Smooth muscle cell (in vitro differentiated cells): ENCODE results near the gene CYP2W1. TPM values are rescaled to one million over a fixed set of nuclear protein-coding genes. Genes with fewer than 3 reads are reported as not detected.

Experiments
- DNase-seq: peaks from one replicate; lab custom pipeline; 2025; ENCODE audit not compliant: unreplicated experiment; lab: John Stamatoyannopoulos, UW
- H2AFZ ChIP-seq: fragments of 200-600 bp; sonication (generic); 2 replicates; pipeline ENCODE4 v1.6.0; 2016; ENCODE audit warnings: antibody characterized with exemption, low read depth, mild to moderate bottlenecking
- H3F3A ChIP-seq: fragments of 200-600 bp; sonication (generic); 2 replicates; pipeline ENCODE4 v1.6.0; 2017; ENCODE audit warnings: antibody characterized with exemption, low read depth
- H3K27ac ChIP-seq: fragments of 200-600 bp; sonication (generic); 2 replicates; pipeline ENCODE4 v1.5.1; 2016; ENCODE audit warnings: low read depth, mild to moderate bottlenecking
- H3K27me3 ChIP-seq: fragments of 200-600 bp; sonication (generic); 2 replicates; pipeline ENCODE4 v1.6.1; 2016; ENCODE audit warnings: low read depth, mild to moderate bottlenecking
- H3K36me3 ChIP-seq: fragments of 200-600 bp; sonication (generic); 2 replicates; pipeline ENCODE4 v1.5.1; 2016; ENCODE audit warnings: low read depth
- H3K4me1 ChIP-seq: fragments of 200-600 bp; sonication (generic); 2 replicates; pipeline ENCODE4 v1.5.1; 2016; ENCODE audit warnings: low read depth
- H3K4me2 ChIP-seq: fragments of 200-600 bp; sonication (generic); 2 replicates; pipeline ENCODE4 v1.6.0; 2016; ENCODE audit warnings: mild to moderate bottlenecking
- H3K4me3 ChIP-seq: fragments of 200-600 bp; sonication (generic); 2 replicates; pipeline ENCODE4 v1.5.1; 2016; ENCODE audit warnings: mild to moderate bottlenecking
- H3K79me2 ChIP-seq: fragments of 200-600 bp; sonication (generic); 2 replicates; pipeline ENCODE4 v1.6.0; 2016; ENCODE audit warnings: low read depth, mild to moderate bottlenecking
- H3K9ac ChIP-seq: fragments of 200-600 bp; sonication (generic); 2 replicates; pipeline ENCODE4 v1.6.0; 2016; ENCODE audit warnings: low read depth
- H3K9me3 ChIP-seq: fragments of 200-600 bp; sonication (generic); replicated peaks from 2 replicates; pipeline ENCODE4 v1.5.1; 2016; ENCODE audit warnings: low read depth
- H4K20me1 ChIP-seq: fragments of 200-600 bp; sonication (generic); 2 replicates; pipeline ENCODE4 v1.6.0; 2016; ENCODE audit warnings: low read depth
- CTCF ChIP-seq: fragments of 200-600 bp; sonication (generic); IDR thresholded peaks from 2 replicates; pipeline ENCODE4 v1.5.1; 2017; ENCODE audit warnings: borderline replicate concordance, mild to moderate bottlenecking, antibody characterized with exemption; ENCODE audit not compliant: insufficient read depth, poor library complexity, severe bottlenecking
- WGBS: methylation state at CpG from one replicate; pipeline ENCODE4 v1.1.7; 2016; ENCODE audit warnings: low lambda C conversion rate; 5-methylcytosine and 5-hydroxymethylcytosine counted together
- polyA plus RNA-seq: library from polyadenylated mRNA; unstranded; fragments of >200 nt; fragmentation: Nextera tagmentation; extraction: Ambion mirVana; gene quantifications from 2 replicates; pipeline ENCODE4 v1.2.1, GENCODE V29; 2016
- total RNA-seq: library from RNA; depleted of rRNA; stranded (reverse); fragments of >200 nt; gene quantifications from 2 replicates; pipeline ENCODE4 v1.2.3, GENCODE V29; 2014

The CYP2W1 gene
- total and polyA plus RNA-seq, 2 experiments from 2014 or later, result not detected

GRCh38 chr7:1008733-1009363, 25.9 kb downstream of the CYP2W1 start:
- no peaks in the 10 kb centered on the region for H3K9me3 ChIP-seq
- WGBS, result 91% methylated on average over 26 of the region's 37 CpGs
- no peaks in the 10 kb centered on the region for H3K36me3 ChIP-seq
- H3K4me3 ChIP-seq, result no peak overlapping the region
- no peak for TF ChIP-seq CTCF
- no peak overlapping the region for H3K9ac ChIP-seq
- H3F3A ChIP-seq, result no peaks in the 10 kb centered on the region
- no peaks in the 10 kb centered on the region for H3K27me3 ChIP-seq
- DNase-seq, result no peak
- H3K79me2 ChIP-seq, result no peaks in the 10 kb centered on the region
- H4K20me1 ChIP-seq, result peaks cover 61% of the 10 kb centered on the region
- H3K4me1 ChIP-seq, result no peaks in the 10 kb centered on the region
- no peak overlapping the region for H2AFZ ChIP-seq
- H3K4me2 ChIP-seq, result no peak overlapping the region
- no peak overlapping the region for H3K27ac ChIP-seq

GRCh38 chr7:1009747-1010146, 26.8 kb downstream of the CYP2W1 start:
- Histone ChIP-seq H4K20me1 (peaks cover 61% of the 10 kb centered on the region), H3K4me3 (no peak overlapping the region), H3K4me1 (no peaks in the 10 kb centered on the region), H3K4me2 (no peak overlapping the region), H3K36me3 (no peaks in the 10 kb centered on the region), H3K9ac (no peak overlapping the region), H3K9me3 (no peaks in the 10 kb centered on the region), H3F3A (no peaks in the 10 kb centered on the region), H3K27me3 (no peaks in the 10 kb centered on the region), H2AFZ (no peak overlapping the region), H3K79me2 (no peaks in the 10 kb centered on the region), H3K27ac (no peak overlapping the region)
- DNase-seq, result no peak
- 96% methylated on average over 22 of the region's 22 CpGs for WGBS
- TF ChIP-seq CTCF, result no peak

GRCh38 chr7:1010226-1010625, 27.2 kb downstream of the CYP2W1 start:
- DNase-seq, result no peak
- H3K79me2 ChIP-seq, result no peaks in the 10 kb centered on the region
- peaks cover 64% of the 10 kb centered on the region for H4K20me1 ChIP-seq
- H3K36me3 ChIP-seq, result no peaks in the 10 kb centered on the region
- TF ChIP-seq CTCF, result no peak
- H3F3A ChIP-seq, result no peaks in the 10 kb centered on the region
- 94% methylated on average over 9 of the region's 13 CpGs for WGBS
- no peak overlapping the region for H3K4me3 ChIP-seq
- no peak overlapping the region for H3K9ac ChIP-seq
- H3K9me3 ChIP-seq, result no peaks in the 10 kb centered on the region
- H3K4me2 ChIP-seq, result no peak overlapping the region
- H3K27ac ChIP-seq, result no peak overlapping the region
- H3K27me3 ChIP-seq, result no peaks in the 10 kb centered on the region
- H3K4me1 ChIP-seq, result no peaks in the 10 kb centered on the region
- no peak overlapping the region for H2AFZ ChIP-seq
